ENCODE measurements around the gene RELA.

DNA sequence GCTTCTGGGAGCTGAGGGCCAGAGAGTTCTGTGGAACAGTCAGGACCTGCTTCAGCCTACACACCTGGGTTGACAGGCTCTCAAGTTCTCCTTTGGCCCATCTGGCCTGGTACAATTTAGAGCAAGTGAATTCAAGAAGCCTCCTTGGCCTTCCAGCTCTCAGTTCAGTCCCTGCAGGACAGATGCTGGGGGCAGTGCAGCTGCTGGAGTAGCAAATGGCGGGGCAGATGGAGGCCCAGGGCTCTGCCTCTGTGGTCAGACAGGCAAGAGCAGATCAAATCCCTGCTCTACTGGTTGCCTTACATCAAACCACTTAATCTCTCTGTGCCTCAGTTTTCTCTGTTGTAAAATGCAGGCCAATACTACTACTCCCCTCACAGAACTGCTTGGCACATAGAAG is 58.5 kb downstream of the RELA start:
- TF ChIP-seq CTCF (IDR thresholded peaks at IDR 0.05; ENCODE audit: insufficient read depth, low read length): no peak
- no peak for TF ChIP-seq POLR2AphosphoS5 (IDR thresholded peaks at IDR 0.05; ENCODE audit: low read depth)
- TF ChIP-seq, protein P1, sequence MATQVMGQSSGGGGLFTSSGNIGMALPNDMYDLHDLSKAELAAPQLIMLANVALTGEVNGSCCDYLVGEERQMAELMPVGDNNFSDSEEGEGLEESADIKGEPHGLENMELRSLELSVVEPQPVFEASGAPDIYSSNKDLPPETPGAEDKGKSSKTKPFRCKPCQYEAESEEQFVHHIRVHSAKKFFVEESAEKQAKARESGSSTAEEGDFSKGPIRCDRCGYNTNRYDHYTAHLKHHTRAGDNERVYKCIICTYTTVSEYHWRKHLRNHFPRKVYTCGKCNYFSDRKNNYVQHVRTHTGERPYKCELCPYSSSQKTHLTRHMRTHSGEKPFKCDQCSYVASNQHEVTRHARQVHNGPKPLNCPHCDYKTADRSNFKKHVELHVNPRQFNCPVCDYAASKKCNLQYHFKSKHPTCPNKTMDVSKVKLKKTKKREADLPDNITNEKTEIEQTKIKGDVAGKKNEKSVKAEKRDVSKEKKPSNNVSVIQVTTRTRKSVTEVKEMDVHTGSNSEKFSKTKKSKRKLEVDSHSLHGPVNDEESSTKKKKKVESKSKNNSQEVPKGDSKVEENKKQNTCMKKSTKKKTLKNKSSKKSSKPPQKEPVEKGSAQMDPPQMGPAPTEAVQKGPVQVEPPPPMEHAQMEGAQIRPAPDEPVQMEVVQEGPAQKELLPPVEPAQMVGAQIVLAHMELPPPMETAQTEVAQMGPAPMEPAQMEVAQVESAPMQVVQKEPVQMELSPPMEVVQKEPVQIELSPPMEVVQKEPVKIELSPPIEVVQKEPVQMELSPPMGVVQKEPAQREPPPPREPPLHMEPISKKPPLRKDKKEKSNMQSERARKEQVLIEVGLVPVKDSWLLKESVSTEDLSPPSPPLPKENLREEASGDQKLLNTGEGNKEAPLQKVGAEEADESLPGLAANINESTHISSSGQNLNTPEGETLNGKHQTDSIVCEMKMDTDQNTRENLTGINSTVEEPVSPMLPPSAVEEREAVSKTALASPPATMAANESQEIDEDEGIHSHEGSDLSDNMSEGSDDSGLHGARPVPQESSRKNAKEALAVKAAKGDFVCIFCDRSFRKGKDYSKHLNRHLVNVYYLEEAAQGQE (IDR thresholded peaks at IDR 0.05; ENCODE audit: insufficient replicate concordance, low read depth): no peak

Measured in HL-60 (cell line).